Measurements from ENCODE around the gene TNFAIP6. TPM values are rescaled to one million over a fixed set of nuclear protein-coding genes. Genes with fewer than 3 reads are reported as not detected.

The TNFAIP6 gene
- total RNA-seq, 1 experiment from 2014 or later, result not detected

DNA sequence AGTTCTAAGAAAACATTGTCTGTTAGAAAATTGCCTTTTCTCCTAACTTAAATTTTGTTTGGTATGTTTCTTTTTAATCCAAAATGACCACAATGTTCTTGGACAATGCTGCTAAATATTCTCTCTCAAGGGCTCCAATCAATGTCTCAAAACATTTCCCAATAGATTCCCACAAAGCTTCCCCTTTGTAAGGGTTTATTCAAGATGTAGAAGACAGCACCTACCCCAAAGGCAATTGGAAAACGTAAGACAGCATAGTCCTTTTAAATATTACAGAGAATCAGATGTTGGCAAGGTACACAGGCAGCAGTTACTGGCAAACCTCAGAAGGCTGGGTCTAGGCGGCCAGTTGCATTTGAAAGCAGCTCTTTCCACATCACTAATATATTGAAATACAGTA, 34.0 kb downstream of the TNFAIP6 start:
- no peak overlapping the region for H3K4me2 ChIP-seq (ENCODE audit: low read length)
- ChIA-PET RAD21 (ENCODE audit: low non-redundant PET in 1 of 2, low total read pairs in 2 of 2, uncharacterized antibody in 2 of 2, unreplicated experiment in 2 of 2) (no interaction called here), CTCF (no interaction called here), POLR2A (no interaction called here)
- intact Hi-C loops (cut with micrococcal nuclease), result no loop called here
- H3K4me3 ChIP-seq (replicated peaks in 1 of 2; ENCODE audit: low read depth in 1 of 2, low read length in 2 of 2), result no peak overlapping the region
- ATAC-seq (no peak), DNase-seq (ENCODE audit: low read depth, low spot score) (no peak)
- BruUV-seq (replicated peaks), result no TSS peak
- no peaks in the 10 kb centered on the region for H3K36me3 ChIP-seq (ENCODE audit: control insufficient read depth in 1 of 2, insufficient read depth in 2 of 2, low read length in 2 of 2)
- no peak for TF ChIP-seq ZNF274 (IDR thresholded peaks at IDR 0.05; ENCODE audit: low read depth, low read length)
- TF ChIP-seq EZH2 (IDR thresholded peaks at IDR 0.05), result no peak
- TF ChIP-seq, protein P1, sequence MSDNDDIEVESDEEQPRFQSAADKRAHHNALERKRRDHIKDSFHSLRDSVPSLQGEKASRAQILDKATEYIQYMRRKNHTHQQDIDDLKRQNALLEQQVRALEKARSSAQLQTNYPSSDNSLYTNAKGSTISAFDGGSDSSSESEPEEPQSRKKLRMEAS (IDR thresholded peaks at IDR 0.05), result no peak
- TF ChIP-seq POLR2AphosphoS5 (IDR thresholded peaks at IDR 0.05; ENCODE audit: low read depth, low read length), result no peak
- TF ChIP-seq, protein P2, sequence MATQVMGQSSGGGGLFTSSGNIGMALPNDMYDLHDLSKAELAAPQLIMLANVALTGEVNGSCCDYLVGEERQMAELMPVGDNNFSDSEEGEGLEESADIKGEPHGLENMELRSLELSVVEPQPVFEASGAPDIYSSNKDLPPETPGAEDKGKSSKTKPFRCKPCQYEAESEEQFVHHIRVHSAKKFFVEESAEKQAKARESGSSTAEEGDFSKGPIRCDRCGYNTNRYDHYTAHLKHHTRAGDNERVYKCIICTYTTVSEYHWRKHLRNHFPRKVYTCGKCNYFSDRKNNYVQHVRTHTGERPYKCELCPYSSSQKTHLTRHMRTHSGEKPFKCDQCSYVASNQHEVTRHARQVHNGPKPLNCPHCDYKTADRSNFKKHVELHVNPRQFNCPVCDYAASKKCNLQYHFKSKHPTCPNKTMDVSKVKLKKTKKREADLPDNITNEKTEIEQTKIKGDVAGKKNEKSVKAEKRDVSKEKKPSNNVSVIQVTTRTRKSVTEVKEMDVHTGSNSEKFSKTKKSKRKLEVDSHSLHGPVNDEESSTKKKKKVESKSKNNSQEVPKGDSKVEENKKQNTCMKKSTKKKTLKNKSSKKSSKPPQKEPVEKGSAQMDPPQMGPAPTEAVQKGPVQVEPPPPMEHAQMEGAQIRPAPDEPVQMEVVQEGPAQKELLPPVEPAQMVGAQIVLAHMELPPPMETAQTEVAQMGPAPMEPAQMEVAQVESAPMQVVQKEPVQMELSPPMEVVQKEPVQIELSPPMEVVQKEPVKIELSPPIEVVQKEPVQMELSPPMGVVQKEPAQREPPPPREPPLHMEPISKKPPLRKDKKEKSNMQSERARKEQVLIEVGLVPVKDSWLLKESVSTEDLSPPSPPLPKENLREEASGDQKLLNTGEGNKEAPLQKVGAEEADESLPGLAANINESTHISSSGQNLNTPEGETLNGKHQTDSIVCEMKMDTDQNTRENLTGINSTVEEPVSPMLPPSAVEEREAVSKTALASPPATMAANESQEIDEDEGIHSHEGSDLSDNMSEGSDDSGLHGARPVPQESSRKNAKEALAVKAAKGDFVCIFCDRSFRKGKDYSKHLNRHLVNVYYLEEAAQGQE (IDR thresholded peaks at IDR 0.05; ENCODE audit: low read depth), result no peak
- no peak for TF ChIP-seq EGR1 (IDR thresholded peaks at IDR 0.05; ENCODE audit: low read depth)
- TF ChIP-seq RAD21 (IDR thresholded peaks at IDR 0.05; ENCODE audit: low read depth), result no peak
- no peak for TF ChIP-seq FOSL1 (IDR thresholded peaks at IDR 0.05; ENCODE audit: low read depth)
- TF ChIP-seq JUND (IDR thresholded peaks at IDR 0.05), result no peak
- no peak for TF ChIP-seq SRF (IDR thresholded peaks at IDR 0.05; ENCODE audit: low read depth)
- TF ChIP-seq, protein P3, sequence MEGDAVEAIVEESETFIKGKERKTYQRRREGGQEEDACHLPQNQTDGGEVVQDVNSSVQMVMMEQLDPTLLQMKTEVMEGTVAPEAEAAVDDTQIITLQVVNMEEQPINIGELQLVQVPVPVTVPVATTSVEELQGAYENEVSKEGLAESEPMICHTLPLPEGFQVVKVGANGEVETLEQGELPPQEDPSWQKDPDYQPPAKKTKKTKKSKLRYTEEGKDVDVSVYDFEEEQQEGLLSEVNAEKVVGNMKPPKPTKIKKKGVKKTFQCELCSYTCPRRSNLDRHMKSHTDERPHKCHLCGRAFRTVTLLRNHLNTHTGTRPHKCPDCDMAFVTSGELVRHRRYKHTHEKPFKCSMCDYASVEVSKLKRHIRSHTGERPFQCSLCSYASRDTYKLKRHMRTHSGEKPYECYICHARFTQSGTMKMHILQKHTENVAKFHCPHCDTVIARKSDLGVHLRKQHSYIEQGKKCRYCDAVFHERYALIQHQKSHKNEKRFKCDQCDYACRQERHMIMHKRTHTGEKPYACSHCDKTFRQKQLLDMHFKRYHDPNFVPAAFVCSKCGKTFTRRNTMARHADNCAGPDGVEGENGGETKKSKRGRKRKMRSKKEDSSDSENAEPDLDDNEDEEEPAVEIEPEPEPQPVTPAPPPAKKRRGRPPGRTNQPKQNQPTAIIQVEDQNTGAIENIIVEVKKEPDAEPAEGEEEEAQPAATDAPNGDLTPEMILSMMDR (IDR thresholded peaks at IDR 0.05 in 2 of 3, conservative IDR thresholded peaks at IDR 0.05 in 1 of 3; ENCODE audit: borderline replicate concordance in 1 of 3, insufficient read depth in 1 of 3, low read depth in 2 of 3, low read length in 2 of 3), result no peak
- no peak for TF ChIP-seq CEBPB (IDR thresholded peaks at IDR 0.05; ENCODE audit: low read depth)
- no peak for TF ChIP-seq CBX3 (IDR thresholded peaks at IDR 0.05; ENCODE audit: low read depth)
- no peak for TF ChIP-seq EZH2phosphoT487 (IDR thresholded peaks at IDR 0.05; ENCODE audit: borderline replicate concordance)
- no peak for TF ChIP-seq ZFX (IDR thresholded peaks at IDR 0.05)
- TF ChIP-seq, protein P4, sequence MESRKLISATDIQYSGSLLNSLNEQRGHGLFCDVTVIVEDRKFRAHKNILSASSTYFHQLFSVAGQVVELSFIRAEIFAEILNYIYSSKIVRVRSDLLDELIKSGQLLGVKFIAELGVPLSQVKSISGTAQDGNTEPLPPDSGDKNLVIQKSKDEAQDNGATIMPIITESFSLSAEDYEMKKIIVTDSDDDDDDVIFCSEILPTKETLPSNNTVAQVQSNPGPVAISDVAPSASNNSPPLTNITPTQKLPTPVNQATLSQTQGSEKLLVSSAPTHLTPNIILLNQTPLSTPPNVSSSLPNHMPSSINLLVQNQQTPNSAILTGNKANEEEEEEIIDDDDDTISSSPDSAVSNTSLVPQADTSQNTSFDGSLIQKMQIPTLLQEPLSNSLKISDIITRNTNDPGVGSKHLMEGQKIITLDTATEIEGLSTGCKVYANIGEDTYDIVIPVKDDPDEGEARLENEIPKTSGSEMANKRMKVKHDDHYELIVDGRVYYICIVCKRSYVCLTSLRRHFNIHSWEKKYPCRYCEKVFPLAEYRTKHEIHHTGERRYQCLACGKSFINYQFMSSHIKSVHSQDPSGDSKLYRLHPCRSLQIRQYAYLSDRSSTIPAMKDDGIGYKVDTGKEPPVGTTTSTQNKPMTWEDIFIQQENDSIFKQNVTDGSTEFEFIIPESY (IDR thresholded peaks at IDR 0.05; ENCODE audit: extremely low read depth, insufficient replicate concordance, low read length), result no peak
- no peak for TF ChIP-seq SP1 (IDR thresholded peaks at IDR 0.05; ENCODE audit: low read depth)
- no peak for TF ChIP-seq SIN3A (IDR thresholded peaks at IDR 0.05; ENCODE audit: low read depth)
- no peak for TF ChIP-seq YY1 (IDR thresholded peaks at IDR 0.05; ENCODE audit: extremely low read depth, insufficient replicate concordance, low read depth, low read length)
- H3K9me2 ChIP-seq (ENCODE audit: insufficient read depth), result no peaks in the 10 kb centered on the region
- H2AFZ ChIP-seq (ENCODE audit: low read depth, low read length, poor library complexity, severe bottlenecking), result no peak overlapping the region
- H3K27me3 ChIP-seq (ENCODE audit: insufficient read depth, low read length), result no peaks in the 10 kb centered on the region
- no peak overlapping the region for H3K9ac ChIP-seq (ENCODE audit: low read length)
- no peak overlapping the region for H3K27ac ChIP-seq (ENCODE audit: low read depth, low read length)
- no peaks in the 10 kb centered on the region for H3K9me3 ChIP-seq (ENCODE audit: control insufficient read depth in 1 of 2, insufficient read depth in 1 of 2, low read depth in 1 of 2, low read length in 2 of 2)
- no peaks in the 10 kb centered on the region for H3K79me2 ChIP-seq (ENCODE audit: insufficient read depth, low read length)
- no peaks in the 10 kb centered on the region for H3K4me1 ChIP-seq (ENCODE audit: control insufficient read depth in 1 of 2, insufficient read depth in 2 of 2, low read length in 2 of 2)
- no peaks in the 10 kb centered on the region for H4K20me1 ChIP-seq (ENCODE audit: insufficient read depth)
